PC-9 (cell line): ENCODE measurements around the gene RPS19BP1.
A peak's percentile ranks its signal among the peaks of the same experiment; 100 is the strongest.

Experiments
- CTCF ChIP-seq: fragments of 200-600 bp; sonication (generic); conservative IDR thresholded peaks from 2 replicates; pipeline ENCODE4 v1.6.1; 2017; ENCODE audit warnings: mixed run types, antibody characterized with exemption, mild to moderate bottlenecking, moderate library complexity
- EZH2 ChIP-seq: fragments of 200-600 bp; sonication (generic); IDR thresholded peaks from 2 replicates; pipeline ENCODE4 v1.8.0; 2017; ENCODE audit warnings: antibody characterized with exemption, low read depth

- peak; percentile 96 for TF ChIP-seq CTCF
- TF ChIP-seq EZH2, result no peak
Measured at GRCh38 chr22:39559456-39560105, 27.0 kb upstream of the RPS19BP1 start.
